ENCODE results near the gene MBD3L3.

GRCh38 chr19:7104747-7105447 is 46.4 kb upstream of the MBD3L3 start:
- TF ChIP-seq EZH2phosphoT487 (IDR thresholded peaks at IDR 0.05; ENCODE audit: insufficient read depth, low read depth) (no peak), EZH2 (IDR thresholded peaks at IDR 0.05; ENCODE audit: insufficient read depth, poor library complexity, severe bottlenecking) (no peak)

Data from GM23248 (cell line).